Naive thymus-derived CD4-positive, alpha-beta T cell (primary cell): ENCODE results near the gene POLR2L. TPM values are rescaled to one million over a fixed set of nuclear protein-coding genes. Genes with fewer than 3 reads are reported as not detected.
A peak's percentile ranks its signal among the peaks of the same experiment; 100 is the strongest.

Experiments used
- ATAC-seq: fragments of 150-1000 bp; cut with Tn5 transposase; 2 replicates; pipeline ENCODE4 v1.10.0; 2021; ENCODE audit warnings: mild to moderate bottlenecking, moderate library complexity
- CTCF ChIA-PET: fragments of 350-600 bp; sonication (Branson Sonifier 250); formaldehyde crosslinking; loops from one replicate; lab custom pipeline; 2021; ENCODE audit warnings: antibody characterized with exemption; lab: Charles Lee
- POLR2A ChIA-PET: fragments of 350-600 bp; sonication (Branson Sonifier 250); formaldehyde crosslinking; loops from one replicate; lab custom pipeline; 2021; ENCODE audit warnings: antibody characterized with exemption, inconsistent platforms; lab: Charles Lee
- DNase-seq, 9 donors: peaks; one replicate each; pipeline versions ENCODE4 v3.0.0 to v3.0.0-alpha.2; 2020 to 2022; ENCODE audit warnings: mixed read lengths in 1 of 9
- H3K27ac ChIP-seq: one replicate; pipeline ENCODE4 v1.7.0; 2013; ENCODE audit warnings: mild to moderate bottlenecking, low read depth, low read length, moderate library complexity
- H3K27me3 ChIP-seq, 2 donors: one replicate each; pipeline ENCODE4 v1.7.0; 2013; ENCODE audit warnings: low read length in 2 of 2, mild to moderate bottlenecking in 2 of 2, moderate library complexity in 2 of 2; ENCODE audit not compliant: control insufficient read depth in 2 of 2, insufficient read depth in 2 of 2
- H3K36me3 ChIP-seq, 3 experiments: 1 replicate in 2 of 3; 2 replicates in 1 of 3; pipeline ENCODE4 v1.7.0; 2013; ENCODE audit warnings: low read length in 3 of 3, mild to moderate bottlenecking in 3 of 3, moderate library complexity in 1 of 3; ENCODE audit not compliant: insufficient read depth in 3 of 3, control insufficient read depth in 2 of 3
- H3K4me1 ChIP-seq, 2 donors: one replicate each; pipeline ENCODE4 v1.7.0; 2013; ENCODE audit warnings: low read length in 2 of 2, mild to moderate bottlenecking in 2 of 2, moderate library complexity in 1 of 2; ENCODE audit not compliant: control insufficient read depth in 2 of 2, insufficient read depth in 2 of 2
- H3K4me3 ChIP-seq: 2 replicates; pipeline ENCODE4 v1.7.0; 2013; ENCODE audit warnings: mild to moderate bottlenecking, low read length
- H3K9me3 ChIP-seq, 3 experiments: 1 replicate in 2 of 3; 2 replicates in 1 of 3; pipeline ENCODE4 v1.7.0; 2013; ENCODE audit warnings: low read length in 3 of 3; ENCODE audit not compliant: control insufficient read depth in 2 of 3
- H3K27ac Mint-ChIP-seq, 9 donors: one replicate each; pipeline ENCODE4 v1.8.0; 2020 to 2022; ENCODE audit warnings: mixed read lengths in 9 of 9, mild to moderate bottlenecking in 8 of 9, moderate library complexity in 5 of 9, inconsistent platforms in 2 of 9
- H3K27me3 Mint-ChIP-seq, 5 donors: one replicate each; pipeline ENCODE4 v1.8.0; 2021 to 2022; ENCODE audit warnings: mixed read lengths in 5 of 5, mild to moderate bottlenecking in 1 of 5
- H3K36me3 Mint-ChIP-seq, 5 donors: one replicate each; pipeline ENCODE4 v1.8.0; 2020 to 2022; ENCODE audit warnings: mixed read lengths in 5 of 5, mild to moderate bottlenecking in 3 of 5, inconsistent platforms in 1 of 5
- H3K4me1 Mint-ChIP-seq, 7 donors: one replicate each; pipeline ENCODE4 v1.8.0; 2020 to 2022; ENCODE audit warnings: mixed read lengths in 7 of 7, mild to moderate bottlenecking in 3 of 7, inconsistent platforms in 1 of 7
- H3K4me3 Mint-ChIP-seq, 10 donors: one replicate each; pipeline ENCODE4 v1.8.0; 2020 to 2022; ENCODE audit warnings: mild to moderate bottlenecking in 10 of 10, mixed read lengths in 10 of 10, moderate library complexity in 6 of 10, inconsistent platforms in 2 of 10
- H3K9me3 Mint-ChIP-seq, 11 donors: one replicate each; pipeline ENCODE4 v1.8.0; 2020 to 2022; ENCODE audit warnings: mixed read lengths in 11 of 11, mild to moderate bottlenecking in 4 of 11, inconsistent platforms in 1 of 11, moderate library complexity in 1 of 11
- intact Hi-C, 2 donors: fragments of 100-400 bp; cut with micrococcal nuclease; formaldehyde crosslinking; loops; one replicate each; pipeline ENCODE4 v1.15.1; 2023
- polyA plus RNA-seq, 2 donors: library from polyadenylated mRNA; unstranded; fragments of 300-500 nt; fragmentation: Illumina TruSeq; gene quantifications; one replicate each; pipeline ENCODE4 v1.2.3, GENCODE V29; 2021
- total RNA-seq, 6 experiments: library from RNA in 5 of 6; stranded (reverse) in 5 of 6; gene quantifications; 1 replicate in 5 of 6; 2 replicates in 1 of 6; pipeline ENCODE4 v1.2.3 and lab custom pipeline; 2021 to 2026

POLR2L gene
- total and polyA plus RNA-seq, 7 experiments from 2014 or later = 31.2 to 93.3 (median 49.1) TPM

GRCh38 chr11:826227-826621 lies 16.1 kb downstream of the POLR2L start:
- peak overlapping the region in 1 of 9 donors; percentile 21 for H3K27ac Mint-ChIP-seq
- intact Hi-C loops = loop anchor here in 1 of 2 donors (2.0 kb wide), 1 partner anchor 17 kb away; the partner anchor contains the start of genes POLR2L and TSPAN4
- H3K9me3 ChIP-seq = no peaks in the 10 kb centered on the region
- CTCF ChIA-PET = no interaction called here
- peaks cover 0 to 40% (median 0%) of the 10 kb centered on the region in 3 experiments for H3K36me3 ChIP-seq
- H3K4me1 ChIP-seq = peaks cover 13 to 39% of the 10 kb centered on the region in 2 donors
- peak overlapping the region; percentile 64 to 77 (median 70) for H3K4me3 Mint-ChIP-seq
- peaks cover 0 to 9% (median 3%) of the 10 kb centered on the region in 5 donors for H3K36me3 Mint-ChIP-seq
- peaks cover 0 to 37% (median 26%) of the 10 kb centered on the region in 7 donors for H3K4me1 Mint-ChIP-seq
- ATAC-seq = no peak
- POLR2A ChIA-PET = interaction anchor here (6.7 to 7.8 kb wide), 2 partner anchors 7 to 17 kb away, joined by 32 to 79 read pairs; partner anchors contain the start of genes PNPLA2, POLR2L and TSPAN4
- H3K9me3 Mint-ChIP-seq = peaks cover 0 to 3% (median 0%) of the 10 kb centered on the region in 11 donors
- H3K4me3 ChIP-seq = no peak overlapping the region
- H3K27me3 Mint-ChIP-seq = peaks cover 12 to 35% (median 16%) of the 10 kb centered on the region in 5 donors
- no peak for DNase-seq
- H3K27ac ChIP-seq = no peak overlapping the region
- H3K27me3 ChIP-seq = peaks cover 0 to 11% of the 10 kb centered on the region in 2 donors

- Mint-ChIP-seq H3K4me1 (peaks cover 0 to 43% (median 32%) of the 10 kb centered on the region in 7 donors), H3K27ac (no peak overlapping the region), H3K9me3 (peaks cover 0 to 3% (median 0%) of the 10 kb centered on the region in 11 donors), H3K4me3 (peak overlapping the region in 1 of 10 donors; percentile 12), H3K27me3 (peaks cover 11 to 30% (median 16%) of the 10 kb centered on the region in 5 donors), H3K36me3 (peaks cover 0 to 9% (median 3%) of the 10 kb centered on the region in 5 donors)
- H3K4me3 ChIP-seq = no peak overlapping the region
- peaks cover 0 to 46% (median 0%) of the 10 kb centered on the region in 3 experiments for H3K36me3 ChIP-seq
- H3K27me3 ChIP-seq = peaks cover 0 to 11% of the 10 kb centered on the region in 2 donors
- intact Hi-C loops = loop anchor here in 1 of 2 donors (2.0 kb wide), 1 partner anchor 17 kb away; the partner anchor contains the start of genes POLR2L and TSPAN4
- H3K9me3 ChIP-seq = no peaks in the 10 kb centered on the region
- ATAC-seq = no peak
- peaks cover 17 to 39% of the 10 kb centered on the region in 2 donors for H3K4me1 ChIP-seq
- CTCF ChIA-PET = no interaction called here
- no peak for DNase-seq
- POLR2A ChIA-PET = interaction anchor here (1.0 to 6.7 kb wide), 2 partner anchors 8 to 17 kb away, joined by 3 to 32 read pairs; partner anchors contain the start of genes POLR2L and TSPAN4
- H3K27ac ChIP-seq = no peak overlapping the region
These were observed 16.7 kb downstream of the POLR2L start for GRCh38 chr11:825366-826226.

DNA sequence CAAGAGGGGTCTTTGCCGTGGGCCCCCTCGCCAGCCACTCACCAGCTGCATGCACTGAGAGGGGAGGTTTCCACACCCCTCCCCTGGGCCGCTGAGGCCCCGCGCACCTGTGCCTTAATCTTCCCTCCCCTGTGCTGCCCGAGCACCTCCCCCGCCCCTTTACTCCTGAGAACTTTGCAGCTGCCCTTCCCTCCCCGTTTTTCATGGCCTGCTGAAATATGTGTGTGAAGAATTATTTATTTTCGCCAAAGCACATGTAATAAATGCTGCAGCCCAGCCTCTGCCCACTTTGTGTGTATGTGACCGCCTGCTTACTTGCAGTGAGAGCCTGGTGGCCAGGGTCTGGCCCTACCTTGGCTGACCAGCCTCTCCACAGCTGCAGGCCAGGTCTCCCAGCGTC lies 17.4 kb downstream of the POLR2L start:
- H3K4me1 Mint-ChIP-seq = peaks cover 0 to 45% (median 34%) of the 10 kb centered on the region in 7 donors
- H3K4me3 Mint-ChIP-seq = peak overlapping the region in 2 of 10 donors; percentile 12 to 17
- no peaks in the 10 kb centered on the region for H3K9me3 ChIP-seq
- DNase-seq (no peak), ATAC-seq (no peak)
- H3K36me3 ChIP-seq = peaks cover 0 to 51% (median 0%) of the 10 kb centered on the region in 3 experiments
- peaks cover 11 to 26% (median 16%) of the 10 kb centered on the region in 5 donors for H3K27me3 Mint-ChIP-seq
- ChIA-PET CTCF (no interaction called here), POLR2A (interaction anchor here (1.0 to 6.7 kb wide), 2 partner anchors 9 to 18 kb away, joined by 3 to 32 read pairs; partner anchors contain the start of genes POLR2L and TSPAN4)
- H3K4me3 ChIP-seq = no peak overlapping the region
- peaks cover 23 to 37% of the 10 kb centered on the region in 2 donors for H3K4me1 ChIP-seq
- H3K27ac Mint-ChIP-seq = no peak overlapping the region
- intact Hi-C loops = no loop called here
- peaks cover 0 to 10% of the 10 kb centered on the region in 2 donors for H3K27me3 ChIP-seq
- H3K27ac ChIP-seq = no peak overlapping the region
- peaks cover 0 to 9% (median 3%) of the 10 kb centered on the region in 5 donors for H3K36me3 Mint-ChIP-seq
- H3K9me3 Mint-ChIP-seq = peaks cover 0 to 3% (median 0%) of the 10 kb centered on the region in 11 donors

- no peak for ATAC-seq
- Mint-ChIP-seq H3K27ac (no peak overlapping the region), H3K27me3 (peaks cover 8 to 20% (median 16%) of the 10 kb centered on the region in 5 donors), H3K36me3 (peaks cover 0 to 9% (median 3%) of the 10 kb centered on the region in 5 donors), H3K4me1 (peaks cover 0 to 39% (median 30%) of the 10 kb centered on the region in 7 donors), H3K9me3 (peaks cover 0 to 3% (median 0%) of the 10 kb centered on the region in 11 donors), H3K4me3 (no peak overlapping the region)
- CTCF ChIA-PET = no interaction called here
- Histone ChIP-seq H3K36me3 (peaks cover 0 to 51% (median 0%) of the 10 kb centered on the region in 3 experiments), H3K27ac (no peak overlapping the region), H3K27me3 (peaks cover 0 to 5% of the 10 kb centered on the region in 2 donors), H3K4me3 (no peak overlapping the region), H3K4me1 (peaks cover 17 to 32% of the 10 kb centered on the region in 2 donors), H3K9me3 (no peaks in the 10 kb centered on the region)
- POLR2A ChIA-PET = no interaction called here
- intact Hi-C loops = no loop called here
- no peak for DNase-seq
These were observed 17.9 kb downstream of the POLR2L start for GRCh38 chr11:824292-824880.

GRCh38 chr11:823441-824291 lies 18.7 kb downstream of the POLR2L start:
- no peak for DNase-seq
- H3K9me3 ChIP-seq = no peaks in the 10 kb centered on the region
- H3K4me1 ChIP-seq = peaks cover 20 to 25% of the 10 kb centered on the region in 2 donors
- ChIA-PET CTCF (interaction anchor here (0.9 kb wide), 1 partner anchor 25 kb away, joined by 3 read pairs; no protein-coding TSS in a partner anchor), POLR2A (no interaction called here)
- Mint-ChIP-seq H3K36me3 (peaks cover 0 to 9% (median 3%) of the 10 kb centered on the region in 5 donors), H3K4me1 (peaks cover 0 to 34% (median 25%) of the 10 kb centered on the region in 7 donors), H3K27ac (no peak overlapping the region), H3K4me3 (no peak overlapping the region), H3K9me3 (peaks cover 0 to 3% (median 0%) of the 10 kb centered on the region in 11 donors), H3K27me3 (peaks cover 5 to 13% (median 12%) of the 10 kb centered on the region in 5 donors)
- no peak overlapping the region for H3K4me3 ChIP-seq
- H3K27me3 ChIP-seq = peaks cover 0 to 5% of the 10 kb centered on the region in 2 donors
- peaks cover 0 to 51% (median 0%) of the 10 kb centered on the region in 3 experiments for H3K36me3 ChIP-seq
- ATAC-seq = no peak
- intact Hi-C loops = no loop called here
- no peak overlapping the region for H3K27ac ChIP-seq
